Right renal cortex interstitium (tissue), 3 donors: ENCODE measurements around the gene SF3B2. TPM values are rescaled to one million over a fixed set of nuclear protein-coding genes. Genes with fewer than 3 reads are reported as not detected.
A peak's percentile ranks its signal among the peaks of the same experiment; 100 is the strongest.
"Not testable (repeated sequence)": the region's sequence is repeated elsewhere in the genome, so short reads cannot be mapped to it uniquely, and the experiment has no call there.

ENCODE experiments used
- DNase-seq, 3 donors: peaks; one replicate each; pipeline ENCODE4 v3.0.0-alpha.2; 2013; ENCODE audit warnings: low read depth in 3 of 3, low spot score in 2 of 3
- polyA plus RNA-seq, 3 donors: library from polyadenylated mRNA; unstranded; fragments of 120-200 nt; gene quantifications; one replicate each; pipeline ENCODE4 v1.2.1, GENCODE V29; 2013; ENCODE audit not compliant: insufficient read length in 3 of 3

SF3B2 gene
- polyA plus RNA-seq, 3 donors, result 255 to 281 (median 256) TPM

- no peak for DNase-seq
Measured at GRCh38 chr11:66015936-66016792, 36.0 kb upstream of the SF3B2 start.

- DNase-seq, result no peak
Measured at GRCh38 chr11:66016793-66017177, 35.4 kb upstream of the SF3B2 start.

GRCh38 chr11:66017321-66017720, 34.8 kb upstream of the SF3B2 start:
- no peak for DNase-seq

- no peak for DNase-seq
Measured at GRCh38 chr11:66020212-66020611, 32.0 kb upstream of the SF3B2 start.

GRCh38 chr11:66020618-66021357, 31.4 kb upstream of the SF3B2 start:
- no peak for DNase-seq

- DNase-seq, result peak in 2 of 3 donors; percentile 21 to 29
Measured at GRCh38 chr11:66022401-66023185, 29.6 kb upstream of the SF3B2 start.

GRCh38 chr11:66023186-66023440, 29.1 kb upstream of the SF3B2 start:
- not testable (repeated sequence) for DNase-seq

GRCh38 chr11:66026017-66026529, 26.1 kb upstream of the SF3B2 start, which contains the start of gene CATSPER1:
CATSPER1 (minus strand) TSS chr11:66026479; CDS start chr11:66026379, 100 bp downstream.
- no peak for DNase-seq

GRCh38 chr11:66032957-66033735, 19.0 kb upstream of the SF3B2 start:
- DNase-seq, result no peak

GRCh38 chr11:66035653-66036333, 16.4 kb upstream of the SF3B2 start:
- DNase-seq, result no peak

- no peak for DNase-seq
Measured at GRCh38 chr11:66036334-66036710, 15.8 kb upstream of the SF3B2 start.

- DNase-seq, result no peak
Measured at GRCh38 chr11:66037327-66037726, 14.8 kb upstream of the SF3B2 start.

- no peak for DNase-seq
Measured at GRCh38 chr11:66039765-66040164, 12.4 kb upstream of the SF3B2 start.

GRCh38 chr11:66042227-66042995, 9.8 kb upstream of the SF3B2 start:
- no peak for DNase-seq

- DNase-seq, result no peak
Measured at GRCh38 chr11:66042996-66043906, 8.9 kb upstream of the SF3B2 start.

GRCh38 chr11:66044757-66045156, 7.4 kb upstream of the SF3B2 start:
- DNase-seq, result no peak

- no peak for DNase-seq
Measured at GRCh38 chr11:66045177-66045639, 7.0 kb upstream of the SF3B2 start.

GRCh38 chr11:66046901-66047300, 5.3 kb upstream of the SF3B2 start:
- DNase-seq, result no peak
